NCI-H1417 (cell line): ENCODE measurements around the gene PTMS.

Experiments
- DNase-seq, 3 experiments: peaks; one replicate each; lab custom pipeline; 2025; lab: John Stamatoyannopoulos, UW

Gene PTMS

GRCh38 chr12:6752167-6752920 lies 13.8 kb upstream of the PTMS start:
- peak; percentile 33 to 90 (median 89) for DNase-seq

- DNase-seq = peak; percentile 94 to 98 (median 96)
Observed at GRCh38 chr12:6752921-6753771, 13.0 kb upstream of the PTMS start, which contains the start of gene MLF2. TSS of gene MLF2 (minus strand) at chr12:6753141. CDS start at chr12:6752334, 807 bp downstream.

GRCh38 chr12:6753772-6754356 lies 12.3 kb upstream of the PTMS start:
- DNase-seq = no peak

- no peak for DNase-seq
Observed at GRCh38 chr12:6754411-6754810, 11.8 kb upstream of the PTMS start.

- DNase-seq = no peak
Observed at GRCh38 chr12:6757028-6757690, 9.0 kb upstream of the PTMS start.

- no peak for DNase-seq
Observed at GRCh38 chr12:6758506-6759095, 7.6 kb upstream of the PTMS start.

- no peak for DNase-seq
Observed at GRCh38 chr12:6759741-6760140, 6.4 kb upstream of the PTMS start.

GRCh38 chr12:6763380-6763779 lies 2.8 kb upstream of the PTMS start:
- no peak for DNase-seq

- DNase-seq = peak; percentile 95 to 100 (median 97)
Observed at GRCh38 chr12:6764011-6764828, 1.9 kb upstream of the PTMS start.

GRCh38 chr12:6765048-6765633 lies 1.0 kb upstream of the PTMS start:
- DNase-seq = peak; percentile 23 to 71 (median 44)

- peak; percentile 80 to 84 (median 81) for DNase-seq
Observed at GRCh38 chr12:6766651-6767349, 637 bp downstream of the PTMS start.

- DNase-seq = peak; percentile 11 to 57 (median 31)
Observed at GRCh38 chr12:6767353-6768319, 1.5 kb downstream of the PTMS start.

GRCh38 chr12:6768437-6768914 lies 2.3 kb downstream of the PTMS start:
- no peak for DNase-seq

- peak; percentile 23 to 30 (median 26) for DNase-seq
Observed at GRCh38 chr12:6768990-6769389, 2.8 kb downstream of the PTMS start.

- DNase-seq = no peak
Observed at GRCh38 chr12:6769666-6770065, 3.5 kb downstream of the PTMS start.

GRCh38 chr12:6770094-6770493 lies 3.9 kb downstream of the PTMS start:
- no peak for DNase-seq

- no peak for DNase-seq
Observed at GRCh38 chr12:6770600-6770999, 4.4 kb downstream of the PTMS start.

- no peak for DNase-seq
Observed at GRCh38 chr12:6771091-6771495, 4.9 kb downstream of the PTMS start.
